Measurements from ENCODE around the gene CDH23. TPM values are rescaled to one million over a fixed set of nuclear protein-coding genes. Genes with fewer than 3 reads are reported as not detected.

Gene CDH23
- total and polyA plus RNA-seq, 2 of the 8 experiments (the other 6 are each of a cell fraction or from before 2014, with no cell fraction given) = 1.9 to 4.9 TPM

DNA sequence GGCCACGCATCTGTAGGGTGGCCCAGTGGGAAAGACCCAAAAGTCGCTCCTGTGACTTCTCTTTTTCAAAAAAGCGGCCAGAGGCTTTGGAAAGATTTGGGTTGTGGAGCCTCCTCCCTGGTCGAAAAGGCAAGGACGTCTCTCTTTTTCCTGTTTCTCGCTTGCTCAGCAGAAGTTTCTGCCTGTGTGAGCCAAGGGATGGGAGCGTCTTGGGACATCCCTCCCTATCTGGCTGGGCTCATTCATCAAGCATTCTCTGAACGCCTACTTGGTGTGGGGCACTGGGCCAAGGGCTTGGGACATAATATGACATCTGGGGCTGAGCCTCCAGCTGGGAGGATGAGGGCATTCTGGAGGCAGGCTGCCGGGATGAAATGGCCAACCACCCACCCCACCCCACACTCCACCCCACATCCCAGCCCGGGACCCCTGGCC lies 201.9 kb downstream of the CDH23 start:
- H3K4ac ChIP-seq (replicated peaks; ENCODE audit: insufficient read length, low read depth, low read length) = no peak overlapping the region
- H4K91ac ChIP-seq (replicated peaks; ENCODE audit: insufficient read length, low read length) = no peak overlapping the region
- no peak overlapping the region; the same call in 1 of the 2 replicates for H2AFZ ChIP-seq (ENCODE audit: low read length)
- H2BK20ac ChIP-seq (ENCODE audit: low read length) = no peak overlapping the region
- no peak overlapping the region for H2AK5ac ChIP-seq (ENCODE audit: low read depth, low read length)
- POLR2A ChIA-PET (ENCODE audit: partially characterized antibody) = no interaction called here
- no peaks in the 10 kb centered on the region for H3K4me1 ChIP-seq (replicated peaks in 1 of 4; ENCODE audit: control insufficient read depth in 3 of 4, insufficient read depth in 4 of 4, low read length in 3 of 4)
- CTCF ChIA-PET (ENCODE audit: partially characterized antibody) = interaction anchor here (0.8 to 2.0 kb wide), 12 partner anchors 10 to 203 kb away, joined by 3 to 5 read pairs (median 4); no protein-coding TSS in a partner anchor
- DNase-seq (ENCODE audit: low read depth in 1 of 2, low spot score in 2 of 2) (no peak), FAIRE-seq (no peak)
- H3K23me2 ChIP-seq (ENCODE audit: low read depth, low read length) = no peaks in the 10 kb centered on the region; the same call in 1 of the 2 replicates
- H3K4me3 ChIP-seq (ENCODE audit: extremely low read depth in 1 of 4, insufficient read depth in 2 of 4, low read depth in 3 of 4, low read length in 4 of 4) = no peak overlapping the region
- no peak overlapping the region for H3K18ac ChIP-seq (ENCODE audit: extremely low read depth, low read length)
- H4K20me1 ChIP-seq (replicated peaks in 1 of 2; ENCODE audit: control insufficient read depth in 1 of 2, insufficient read depth in 2 of 2, low read length in 2 of 2) = no peaks in the 10 kb centered on the region
- 0 out of 2 replicates have a peak overlapping the region, but pooled peaks have one; percentile 33 for H2BK12ac ChIP-seq (ENCODE audit: low read depth, low read length)
- H3K27me3 ChIP-seq (replicated peaks in 1 of 4; ENCODE audit: control insufficient read depth in 3 of 4, extremely low read depth in 1 of 4, insufficient read depth in 3 of 4, low read length in 3 of 4) = no peaks in the 10 kb centered on the region
- no peak overlapping the region for H3K14ac ChIP-seq (ENCODE audit: insufficient read length)
- H3K23ac ChIP-seq (ENCODE audit: insufficient read length) = no peak overlapping the region
- WGBS, 2 experiments (ENCODE audit: extremely low coverage in 1 of 2, insufficient coverage in 1 of 2, insufficient read length in 1 of 2, insufficient replicate concordance in 2 of 2, low coverage in 1 of 2, low lambda C conversion rate in 2 of 2, missing lambda C conversion rate in 1 of 2) = 87% methylated on average over 9 of the region's 10 CpGs; no CpG with 5 or more reads in 1 of the 2 experiments
- no peaks in the 10 kb centered on the region for H3K9me3 ChIP-seq (ENCODE audit: insufficient read depth in 2 of 2, low read depth in 1 of 2, low read length in 1 of 2)
- H3K9ac ChIP-seq (replicated peaks in 1 of 4; ENCODE audit: extremely low read depth in 1 of 4, low read depth in 3 of 4, low read length in 3 of 4) = no peak overlapping the region
- H4K5ac ChIP-seq (ENCODE audit: insufficient read length, low read depth, low read length) = no peak overlapping the region
- no peak overlapping the region for H2BK15ac ChIP-seq (ENCODE audit: low read length)
- H3K56ac ChIP-seq (replicated peaks; ENCODE audit: insufficient read length, low read depth, low read length) = no peak overlapping the region
- no peak overlapping the region for H3K27ac ChIP-seq (ENCODE audit: low read depth, low read length)
- H3K4me2 ChIP-seq (ENCODE audit: insufficient read depth in 1 of 2, low read depth in 2 of 2, low read length in 2 of 2) = no peak overlapping the region
- H3K79me2 ChIP-seq (ENCODE audit: control insufficient read depth in 1 of 2, insufficient read depth in 2 of 2, low read length in 2 of 2) = no peaks in the 10 kb centered on the region
- no peaks in the 10 kb centered on the region for H3K36me3 ChIP-seq (ENCODE audit: control insufficient read depth in 2 of 4, insufficient read depth in 4 of 4, low read length in 3 of 4)
- H2BK120ac ChIP-seq (replicated peaks; ENCODE audit: low read depth, low read length) = no peak overlapping the region
- TF ChIP-seq SP1 (IDR thresholded peaks at IDR 0.05; ENCODE audit: low read depth, low read length) (no peak), BACH1 (IDR thresholded peaks at IDR 0.05; ENCODE audit: low read length) (no peak), KDM5A (IDR thresholded peaks at IDR 0.05; ENCODE audit: low read length) (no peak), PHF8 (conservative IDR thresholded peaks at IDR 0.05; ENCODE audit: low read depth, low read length) (no peak), RFX5 (IDR thresholded peaks at IDR 0.05; ENCODE audit: borderline replicate concordance, low read depth, low read length) (no peak)
- no peak overlapping the region for H2BK5ac ChIP-seq (ENCODE audit: low read depth, low read length)
- no peak overlapping the region for H4K8ac ChIP-seq (ENCODE audit: extremely low read depth, insufficient read depth, low read length)
- no peaks in the 10 kb centered on the region for H3K79me1 ChIP-seq (ENCODE audit: low read depth, low read length)
